Retina (tissue), 1 donor: ENCODE results near the gene FMNL3.

Source experiments
- DNase-seq: peaks from one replicate; pipeline ENCODE4 v3.0.0-alpha.2; 2016

The FMNL3 gene

DNA sequence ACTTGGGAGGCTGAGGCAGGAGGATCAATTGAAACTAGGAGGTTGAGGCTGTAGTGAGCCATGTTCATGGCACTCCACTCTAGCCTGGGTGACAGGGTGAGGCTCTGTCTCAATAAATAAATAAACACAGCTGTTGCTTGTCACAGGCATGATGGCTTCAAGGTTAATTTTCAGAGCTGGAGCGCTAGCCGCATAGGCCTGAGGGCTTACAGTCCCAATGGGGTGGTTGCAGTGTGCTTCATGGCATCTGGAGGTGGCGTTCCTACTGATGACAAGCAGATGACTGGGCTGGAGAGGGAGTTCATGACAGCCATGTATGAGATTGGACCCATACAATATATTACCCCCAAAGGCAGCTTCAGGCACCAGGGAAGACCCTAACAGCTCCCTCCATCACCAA, 1.6 kb upstream of the FMNL3 start:
- no peak for DNase-seq

DNA sequence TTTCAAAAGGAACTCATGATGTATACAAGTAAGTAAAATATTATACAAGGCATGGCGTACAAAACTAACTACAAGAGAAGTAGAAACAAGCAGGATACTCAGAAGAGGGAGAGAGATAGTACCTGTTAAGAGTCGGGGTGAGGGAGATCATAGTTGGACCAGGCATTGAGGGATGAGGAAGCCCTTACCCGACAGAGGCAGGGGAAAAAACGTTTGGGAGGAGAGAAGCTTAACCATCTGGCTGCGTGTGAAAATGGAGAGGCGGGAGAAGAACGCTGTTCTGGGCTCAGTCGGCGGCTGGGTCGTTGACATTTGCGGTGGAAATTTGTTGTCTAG, 575 bp upstream of the FMNL3 start:
- no peak for DNase-seq

DNA sequence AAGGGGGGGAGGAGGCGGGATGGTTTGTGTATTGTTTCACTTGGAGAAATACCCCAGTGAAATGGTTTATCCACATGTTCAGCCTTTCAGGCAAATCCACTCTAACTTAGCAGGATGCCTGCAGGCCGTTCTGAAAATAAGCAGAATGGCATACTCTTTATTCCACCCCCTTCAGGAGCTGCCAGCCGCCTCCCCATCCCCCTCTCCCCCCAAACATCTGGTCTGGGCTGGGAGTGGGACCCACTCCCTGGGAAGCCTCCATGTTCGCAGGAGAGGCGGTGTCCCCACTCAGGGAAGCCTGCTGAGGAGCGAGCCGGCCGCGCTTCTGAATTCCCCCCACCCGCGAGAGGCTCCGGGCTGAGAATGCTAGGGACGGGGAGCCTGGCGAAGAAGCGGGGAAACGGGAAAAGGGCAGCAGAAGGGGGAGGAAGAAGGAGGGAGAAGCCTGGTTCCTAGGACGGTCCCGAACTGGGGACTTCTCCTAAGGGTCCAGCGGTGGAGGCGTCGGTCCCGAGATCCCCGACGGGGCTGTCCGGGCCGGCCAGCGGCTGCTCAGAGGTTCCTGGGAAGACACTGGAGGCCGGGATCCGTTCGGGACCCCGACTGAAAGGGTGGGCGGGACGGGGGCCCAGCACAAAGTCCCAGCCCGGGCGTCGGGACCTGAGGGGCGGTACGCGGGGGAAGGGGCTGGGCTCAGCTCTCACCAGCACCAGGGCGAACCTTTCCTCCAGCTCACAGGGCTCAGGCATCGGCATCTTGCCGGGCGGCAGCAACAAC, 666 bp downstream of the FMNL3 start:
- DNase-seq, result no peak

DNA sequence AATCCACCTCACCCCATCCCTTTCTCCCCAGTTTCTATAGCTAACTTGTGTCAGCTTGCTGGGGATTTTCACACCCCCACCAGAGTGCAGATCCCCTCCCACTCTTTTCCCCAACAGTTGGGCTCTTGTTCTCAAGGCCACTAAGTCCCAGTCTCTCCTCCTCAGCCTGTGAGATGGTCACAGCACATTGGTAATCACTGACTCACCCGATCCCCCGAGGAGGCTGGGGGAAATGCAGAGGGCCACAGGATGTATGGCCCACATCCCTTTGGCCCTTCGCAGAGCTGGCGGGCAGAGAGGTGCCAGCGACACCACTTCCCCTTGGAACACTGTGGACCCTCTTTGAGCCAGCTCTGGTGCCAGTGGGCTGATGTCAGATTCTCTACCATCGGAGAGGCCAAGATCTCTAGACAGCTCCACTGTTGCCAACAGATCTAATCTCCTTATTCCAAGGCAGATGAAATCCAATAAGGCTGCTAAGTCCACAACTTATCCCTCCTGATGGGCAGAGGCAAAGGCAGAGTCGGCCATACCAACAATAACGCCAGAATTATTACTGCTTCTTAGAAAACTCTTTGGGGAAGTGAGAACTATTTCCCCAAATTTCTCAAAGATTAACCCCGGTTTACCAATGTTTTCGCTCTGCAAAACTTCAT, 1.6 kb downstream of the FMNL3 start:
- peak; percentile 15 for DNase-seq

DNA sequence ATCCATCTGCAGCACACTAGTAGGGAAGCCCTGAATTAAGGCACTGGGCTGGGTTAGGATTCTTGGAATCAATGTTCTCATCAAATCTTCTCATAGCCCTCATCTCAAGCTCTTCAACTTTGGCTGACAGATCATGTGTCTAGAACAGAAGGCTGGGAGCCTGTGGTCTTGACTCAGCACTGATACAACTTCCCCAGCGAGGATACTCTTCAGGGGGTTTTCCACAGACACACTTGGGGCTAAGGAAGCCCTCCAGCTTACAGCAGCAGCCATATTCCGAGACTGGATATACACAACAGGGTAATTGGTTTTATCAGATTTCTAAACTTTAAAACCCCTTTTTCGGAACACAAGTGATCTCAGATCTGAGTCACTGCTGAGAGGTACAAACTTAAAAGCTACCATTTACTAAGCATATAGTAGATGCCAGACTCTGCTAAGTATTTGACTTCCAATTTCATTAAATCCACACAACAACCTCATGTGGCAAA, 3.5 kb downstream of the FMNL3 start:
- no peak for DNase-seq

DNA sequence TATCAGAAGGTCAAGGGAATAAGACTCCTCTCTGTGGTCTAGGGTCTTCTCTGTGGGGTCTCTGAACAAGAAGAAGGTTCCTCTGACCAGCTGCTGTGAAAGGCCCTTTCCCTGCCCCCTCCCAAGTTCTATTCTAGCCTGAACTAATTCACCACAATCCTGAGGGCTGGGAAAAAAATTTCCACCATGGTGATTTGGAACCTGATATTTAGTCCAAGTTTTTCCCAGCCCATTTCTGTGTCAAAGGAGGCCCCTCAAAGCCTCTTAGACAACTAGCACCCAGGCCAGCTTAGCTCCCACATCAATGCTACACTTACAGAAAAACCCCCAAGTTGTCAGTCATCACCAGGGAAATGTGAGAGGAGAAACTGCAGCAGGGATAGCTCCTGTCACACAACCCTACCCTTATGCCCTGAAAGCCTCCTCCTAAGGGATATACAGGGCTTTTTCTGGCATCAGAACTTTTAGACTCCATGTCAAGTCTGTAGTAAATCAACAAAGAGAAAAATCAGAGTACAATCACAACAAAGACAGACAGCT, 4.5 kb downstream of the FMNL3 start:
- DNase-seq, result no peak

DNA sequence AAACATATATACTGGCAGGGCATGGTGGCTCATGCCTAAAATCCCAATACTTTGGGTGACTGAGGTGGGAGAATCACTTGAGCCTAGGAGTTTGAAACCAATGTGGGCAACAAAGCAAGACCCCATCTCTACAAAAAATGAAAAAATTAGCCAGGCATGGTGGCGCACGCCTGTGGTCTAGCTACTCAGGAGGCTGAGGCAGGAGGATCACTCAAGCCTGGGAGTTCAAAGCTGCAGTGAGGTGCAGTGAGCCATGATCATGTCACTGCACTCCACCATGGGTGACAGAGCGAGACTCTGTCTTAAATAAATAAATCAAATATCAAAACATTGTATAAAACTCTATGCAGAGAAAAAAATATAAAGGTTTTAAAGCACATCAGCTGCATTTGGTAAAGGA, 5.2 kb downstream of the FMNL3 start:
- DNase-seq, result no peak

DNA sequence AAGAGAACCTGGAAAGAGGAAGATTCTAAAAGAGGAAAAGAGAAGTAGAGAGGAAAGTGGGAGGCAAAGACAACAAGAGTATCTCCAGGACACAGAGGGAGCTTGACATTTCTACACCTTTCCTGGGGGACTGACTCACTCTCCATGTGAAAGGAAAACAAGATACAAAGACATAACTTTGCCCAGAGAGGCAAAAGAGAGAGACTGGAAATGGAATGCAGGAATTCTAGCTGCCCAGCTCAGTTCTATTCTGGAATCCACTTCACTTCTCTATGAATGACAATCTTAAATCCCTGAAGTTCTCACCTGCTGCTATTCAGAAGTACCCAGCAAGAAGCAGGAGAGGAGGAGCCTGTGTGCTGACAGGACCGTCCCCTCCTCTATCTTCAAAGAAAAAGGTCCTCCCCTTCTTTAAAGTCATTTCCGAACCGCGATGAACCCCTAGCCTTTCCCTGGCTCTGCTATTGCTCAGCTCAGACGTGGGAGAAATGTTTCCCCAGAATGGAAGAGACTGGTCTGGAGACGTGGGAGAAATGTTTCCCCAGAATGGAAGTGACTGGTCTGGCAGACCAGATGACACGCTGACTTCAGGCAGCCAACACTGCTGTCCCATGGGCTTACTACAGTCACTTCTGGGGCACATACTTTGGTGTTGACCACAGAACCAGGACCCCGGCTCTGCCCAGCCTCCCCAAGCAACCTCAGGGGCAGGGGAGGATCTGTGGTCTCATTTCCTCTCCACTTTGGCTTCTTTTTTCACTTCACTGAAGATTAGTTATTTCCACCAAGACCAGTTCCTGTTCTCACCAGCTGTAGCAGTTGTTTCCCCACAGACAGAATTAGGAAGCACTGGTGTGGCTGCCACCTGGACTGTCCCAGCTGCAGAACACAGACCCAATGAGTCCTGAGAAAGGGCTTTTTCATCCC, 8.3 kb downstream of the FMNL3 start:
- no peak for DNase-seq

DNA sequence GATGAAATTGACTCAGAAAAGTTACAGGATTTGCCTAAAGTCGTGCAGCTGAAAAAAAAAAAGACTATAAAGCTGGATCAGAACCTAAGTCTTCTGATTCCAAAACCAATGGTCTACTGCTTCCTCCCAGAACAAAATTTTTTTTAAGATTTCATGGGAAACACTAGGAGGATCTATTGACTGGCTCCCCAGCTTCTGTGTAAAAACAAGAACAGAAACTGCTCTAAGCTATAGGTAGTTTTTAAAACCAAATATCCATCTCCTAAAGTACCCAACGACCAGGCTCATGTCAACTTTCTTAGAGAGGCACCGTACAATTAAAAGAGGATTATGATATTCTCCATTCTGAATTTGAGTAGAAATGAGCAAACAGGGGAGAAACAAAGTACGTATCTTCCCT, 9.4 kb downstream of the FMNL3 start:
- DNase-seq, result no peak

DNA sequence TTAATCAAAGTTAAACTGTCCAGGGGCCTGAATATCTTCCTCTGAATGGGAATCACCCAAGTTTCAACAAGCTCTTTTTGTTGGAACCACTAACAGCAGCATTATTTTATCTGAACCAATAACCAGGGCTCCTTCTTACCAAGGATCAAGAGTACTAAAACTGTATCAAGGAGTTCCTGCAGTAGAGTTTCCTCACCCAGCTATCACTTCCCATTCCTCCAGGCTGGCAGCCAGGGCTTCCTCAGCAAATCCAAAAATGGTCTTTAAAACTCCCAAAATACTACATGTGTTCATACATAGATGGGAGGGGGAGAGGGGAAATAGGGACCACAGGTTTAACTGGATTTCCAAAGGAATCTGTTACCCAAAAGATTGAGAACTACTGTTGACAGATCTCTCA, 10.5 kb downstream of the FMNL3 start:
- DNase-seq, result no peak

DNA sequence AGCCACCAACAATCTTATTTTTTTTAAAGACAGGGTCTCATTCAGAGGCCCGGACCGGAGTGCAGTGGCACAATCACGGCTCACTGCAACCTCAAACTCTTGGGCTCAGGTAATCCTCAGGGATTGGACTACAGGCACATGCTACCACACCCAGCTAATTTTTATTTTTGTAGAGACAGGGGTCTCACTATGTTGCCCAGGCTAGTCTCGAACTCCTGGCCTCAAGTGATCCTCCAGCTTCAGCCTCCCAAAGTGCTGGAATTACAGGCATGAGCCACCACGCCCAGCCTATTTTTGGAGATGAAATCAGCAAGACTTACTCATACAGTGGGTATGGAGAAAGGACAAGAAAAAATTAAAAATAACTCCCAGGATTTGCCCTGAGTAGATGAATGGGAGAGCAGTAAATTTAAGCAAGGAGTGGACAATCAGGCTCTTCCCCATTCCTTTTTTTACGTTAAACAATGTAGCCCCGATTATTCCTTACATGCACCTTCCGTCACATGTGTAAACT, 13.2 kb downstream of the FMNL3 start:
- no peak for DNase-seq

DNA sequence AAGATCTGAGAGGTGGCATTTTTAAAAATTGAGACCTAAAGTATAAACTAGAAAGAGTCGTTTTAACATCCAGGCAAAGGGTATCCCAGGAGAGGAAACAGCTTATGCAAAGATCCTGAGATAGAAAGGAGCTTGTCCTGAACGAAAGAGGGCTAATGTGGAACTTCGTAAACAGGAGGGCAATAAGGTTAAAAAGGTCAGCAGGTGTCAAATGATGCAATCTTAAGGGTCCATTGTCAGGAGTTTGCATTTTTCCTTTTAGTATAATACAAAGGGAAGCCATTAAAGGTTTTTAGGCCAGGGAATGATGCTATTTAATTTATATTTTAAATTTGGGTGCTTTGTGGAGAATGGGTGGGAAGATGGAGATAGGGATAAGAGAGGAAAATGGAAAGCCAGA, 14.4 kb downstream of the FMNL3 start:
- no peak for DNase-seq

DNA sequence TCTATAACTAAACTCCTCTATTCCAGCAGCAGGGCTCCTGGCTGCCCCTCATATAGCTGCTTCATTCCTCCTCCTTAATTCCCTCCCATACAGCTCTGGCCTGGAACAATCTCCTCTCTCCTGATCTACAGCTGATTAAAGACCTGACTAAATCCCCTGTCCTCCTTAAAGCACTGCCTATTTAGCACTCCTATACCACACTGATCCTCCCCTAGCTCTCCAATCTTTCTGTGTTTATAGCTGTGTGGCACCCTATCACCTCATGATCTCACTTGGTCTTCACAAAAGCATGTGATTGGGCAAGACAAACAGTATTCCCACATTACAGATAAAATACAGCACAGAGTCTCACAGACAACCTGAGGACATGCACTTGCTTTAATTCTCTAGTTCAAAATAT, 17.4 kb downstream of the FMNL3 start:
- DNase-seq, result no peak

DNA sequence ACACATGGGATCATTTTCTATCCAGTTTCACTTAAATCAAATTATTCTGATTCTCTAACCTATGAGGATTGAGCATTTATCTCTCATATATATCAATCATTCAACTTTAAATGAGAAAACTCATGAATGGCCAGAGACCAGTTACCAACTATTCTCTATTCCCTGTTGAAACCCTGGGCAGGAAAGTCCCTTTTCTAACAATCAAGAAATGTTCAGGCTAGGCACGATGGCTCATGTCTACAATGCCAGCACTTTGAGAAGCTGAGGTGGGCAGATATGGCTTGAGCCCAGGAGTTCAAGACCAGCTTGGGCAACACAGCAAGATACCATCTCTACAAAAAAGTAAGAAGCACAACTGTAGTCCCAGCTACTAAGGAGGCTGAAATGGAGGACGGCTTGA, 18.0 kb downstream of the FMNL3 start:
- no peak for DNase-seq

DNA sequence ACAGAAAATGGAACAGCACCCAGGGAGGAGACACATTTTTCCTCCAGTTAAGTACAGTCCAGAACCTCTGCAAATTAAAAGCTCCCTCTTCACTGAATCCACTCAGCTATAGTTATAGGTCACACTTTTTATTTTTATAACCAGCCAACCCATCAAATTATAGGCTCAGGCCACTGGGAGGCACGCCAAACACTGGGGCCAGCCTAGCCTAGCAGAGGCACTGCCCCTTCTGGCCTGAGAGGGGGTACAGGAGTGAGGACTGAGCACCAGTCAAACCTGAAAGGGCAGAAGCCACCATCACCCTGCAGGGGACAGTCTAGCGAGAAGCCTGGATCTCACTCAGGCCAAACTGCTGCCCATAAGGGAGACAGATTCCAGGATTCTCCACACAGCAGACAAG, 19.3 kb downstream of the FMNL3 start:
- DNase-seq, result no peak

DNA sequence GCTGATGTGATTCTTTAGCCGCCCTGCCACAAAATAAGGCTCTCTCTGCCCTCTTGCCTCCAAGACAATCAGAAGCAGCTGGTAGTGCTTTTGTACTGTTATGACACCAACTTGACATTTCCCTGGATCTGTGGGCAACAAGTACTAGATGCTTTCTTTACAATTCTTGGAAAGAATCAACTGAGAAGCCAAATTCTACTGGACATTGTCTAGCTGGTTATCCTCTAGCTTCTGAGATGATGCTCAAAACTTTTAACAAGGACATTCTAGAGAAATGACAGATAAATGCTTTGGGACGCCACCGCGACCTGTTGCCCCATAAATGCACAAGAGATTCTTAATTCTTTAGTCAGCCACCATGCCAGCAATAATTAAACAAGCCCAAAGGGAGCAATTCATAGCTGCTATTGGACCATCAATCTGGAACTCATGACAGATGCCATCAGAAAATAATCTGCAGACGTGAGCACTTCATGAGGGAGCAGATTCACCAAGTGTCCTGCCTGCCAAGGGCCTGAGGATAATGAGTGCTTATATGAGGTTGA, 22.8 kb downstream of the FMNL3 start:
- no peak for DNase-seq

DNA sequence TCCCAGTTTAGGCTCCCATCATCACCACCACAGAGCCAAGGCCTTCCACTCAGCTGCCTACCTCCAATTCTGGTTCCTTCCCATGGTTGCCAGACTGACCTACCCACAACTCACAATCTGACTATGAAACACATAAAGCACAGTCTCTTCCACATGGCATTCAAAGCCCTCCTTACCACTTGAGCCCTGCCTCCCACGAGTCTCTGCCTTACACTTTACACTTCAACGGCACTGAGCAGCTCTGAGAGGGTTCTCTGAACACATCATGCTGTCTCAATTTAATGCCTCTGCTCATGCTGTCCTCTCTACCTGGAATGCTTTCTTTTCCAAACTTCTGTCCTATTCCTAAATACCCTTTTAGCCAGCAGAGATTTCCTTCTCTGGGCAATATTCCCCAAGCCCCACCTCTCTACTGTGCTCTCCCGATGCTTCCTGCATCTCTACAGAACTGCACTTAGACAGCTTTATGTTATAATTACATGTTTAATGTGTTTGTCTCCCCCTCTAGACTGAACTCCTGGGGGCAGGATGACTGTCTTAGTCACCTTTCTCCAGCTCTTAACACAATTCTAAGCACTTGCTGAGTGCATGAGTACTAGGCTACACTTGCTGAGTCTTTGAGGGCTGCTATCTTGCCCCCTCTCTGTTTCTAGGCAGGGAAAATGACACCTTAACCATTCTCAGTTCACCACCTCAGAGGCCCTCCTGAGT, 23.5 kb downstream of the FMNL3 start:
- DNase-seq, result no peak

DNA sequence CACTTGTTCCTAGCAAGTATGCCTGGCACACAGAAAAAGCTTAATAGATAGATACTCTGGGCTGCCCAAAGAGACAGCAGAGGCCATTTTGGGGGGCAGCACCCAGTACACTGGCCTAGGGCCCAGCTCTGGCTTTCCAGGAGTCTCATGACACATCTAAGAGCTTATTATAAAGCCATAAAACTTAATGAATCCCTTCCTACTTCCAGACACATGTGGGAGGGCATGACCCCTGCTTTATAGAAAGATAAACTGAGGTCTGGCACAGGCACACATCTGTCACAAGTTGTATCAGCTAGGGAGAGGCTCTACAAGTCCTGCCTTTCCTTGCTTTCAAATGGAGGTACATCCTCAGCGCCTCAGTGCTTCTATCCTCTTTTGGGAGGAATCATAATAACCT, 27.1 kb downstream of the FMNL3 start:
- DNase-seq, result no peak

DNA sequence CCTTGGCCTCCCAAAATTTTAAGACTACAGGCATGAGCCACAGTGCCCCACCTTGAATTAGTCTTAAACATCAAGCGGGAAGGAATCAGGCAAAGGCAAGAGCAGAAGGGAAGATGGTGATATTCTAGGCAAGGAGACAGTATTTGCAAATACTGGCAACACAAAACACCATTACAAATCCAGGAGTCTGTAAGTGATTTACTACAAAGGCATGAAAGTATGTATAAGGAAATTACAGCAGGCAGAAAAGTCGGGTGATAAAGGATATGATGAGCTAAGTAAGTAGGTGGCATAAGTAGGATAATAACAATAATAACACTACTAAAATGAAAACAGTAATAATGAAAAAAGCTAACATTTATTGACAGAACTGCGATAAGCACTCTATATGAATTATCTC, 28.5 kb downstream of the FMNL3 start:
- no peak for DNase-seq

DNA sequence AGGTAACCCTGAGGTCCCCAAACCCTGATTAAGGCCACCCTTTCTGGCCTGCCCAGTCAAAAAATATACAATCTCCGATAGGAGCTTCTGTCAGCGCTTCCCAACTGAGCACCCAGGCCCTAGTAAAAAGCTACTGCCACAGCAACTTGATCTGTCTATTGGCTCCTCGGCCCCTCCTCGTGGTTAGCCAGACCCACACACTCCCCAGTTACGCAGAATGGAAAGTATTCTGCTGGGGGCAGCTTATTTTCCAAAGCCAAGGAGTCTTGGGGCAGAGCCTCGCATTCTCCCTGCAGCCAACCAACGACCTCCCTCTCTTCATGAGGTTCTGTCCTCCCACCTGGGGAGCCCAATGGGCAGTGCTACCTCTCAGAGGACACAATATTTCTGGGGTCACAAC, 32.1 kb downstream of the FMNL3 start:
- no peak for DNase-seq

DNA sequence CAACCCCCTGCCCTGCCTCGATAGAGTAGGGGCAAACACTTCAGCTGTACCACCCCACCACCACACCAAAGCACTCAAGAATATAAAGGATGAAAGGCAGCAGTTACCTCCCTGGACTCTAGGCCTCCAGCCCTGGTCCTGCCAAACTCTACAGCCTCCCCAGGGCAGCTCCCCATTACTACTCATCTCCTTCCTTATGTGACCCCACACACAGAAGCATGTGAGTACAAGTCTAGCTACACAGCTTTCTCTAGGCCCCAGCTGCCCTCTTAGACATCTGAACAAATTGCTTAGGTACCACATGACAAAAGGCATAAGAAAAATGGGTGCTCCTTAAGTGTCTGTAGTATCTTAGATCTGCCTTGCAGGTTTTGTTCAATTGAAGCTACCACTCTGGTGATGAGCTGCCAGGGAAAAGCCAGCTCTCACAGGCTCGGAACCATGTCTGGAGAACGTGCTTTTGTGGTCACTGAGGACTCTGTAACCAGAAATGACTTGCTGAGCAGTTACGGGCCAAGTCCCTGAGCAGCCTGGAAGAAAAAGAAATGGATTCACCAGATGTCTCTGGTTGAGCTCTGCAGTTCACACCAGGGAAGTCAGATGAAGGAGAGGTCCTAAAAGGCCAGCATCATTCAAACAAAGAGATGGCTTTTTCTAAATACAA, 32.8 kb downstream of the FMNL3 start:
- peak; percentile 36 for DNase-seq
